Panc1 (cell line): ENCODE data around the gene ADAR. TPM values are rescaled to one million over a fixed set of nuclear protein-coding genes. Genes with fewer than 3 reads are reported as not detected.
"Not testable (repeated sequence)": the region's sequence is repeated elsewhere in the genome, so short reads cannot be mapped to it uniquely, and the experiment has no call there.

Experiments used
- ATAC-seq: fragments of 200-7000 bp; cut with Tn5 transposase; 2 replicates; pipeline ENCODE4 v1.9.1; 2020; ENCODE audit warnings: mild to moderate bottlenecking, moderate library complexity
- BruUV-seq: library from RNA; stranded (reverse); fragments of 400-500 nt; replicated peaks from 2 replicates; lab custom pipeline; 2021; lab: Mats Ljungman, UMichigan
- CTCF ChIA-PET: fragments of 300-600 bp; sonication (Branson Sonifier 250); formaldehyde crosslinking; loops from one replicate; lab custom pipeline; 2022; ENCODE audit warnings: antibody characterized with exemption; lab: Charles Lee
- POLR2A ChIA-PET: fragments of 300-600 bp; sonication (Branson Sonifier 250); formaldehyde crosslinking; loops from one replicate; lab custom pipeline; 2022; ENCODE audit warnings: antibody characterized with exemption; lab: Charles Lee
- DNase-seq: peaks from one replicate; pipeline ENCODE4 v3.0.0-alpha.2; 2010; ENCODE audit warnings: low read depth, low spot score
- H3K27ac ChIP-seq: 2 replicates; pipeline ENCODE4 v1.5.1; 2011; ENCODE audit warnings: mild to moderate bottlenecking, low read length, inconsistent platforms
- H3K27me3 ChIP-seq: fragments of 200-500 bp; sonication (Bioruptor generic); 2 replicates; pipeline ENCODE4 v1.6.0; 2014; ENCODE audit warnings: low read length, inconsistent platforms; ENCODE audit not compliant: control insufficient read depth, insufficient read depth
- H3K36me3 ChIP-seq: fragments of 200-500 bp; sonication (Bioruptor generic); 2 replicates; pipeline ENCODE4 v1.5.1; 2014; ENCODE audit warnings: inconsistent platforms, mild to moderate bottlenecking, low read length, moderate library complexity; ENCODE audit not compliant: control insufficient read depth, insufficient read depth
- H3K4me1 ChIP-seq: 2 replicates; pipeline ENCODE4 v1.5.1; 2011; ENCODE audit warnings: inconsistent platforms, mild to moderate bottlenecking, low read length, moderate library complexity; ENCODE audit not compliant: control insufficient read depth, insufficient read depth
- H3K4me3 ChIP-seq, 2 experiments: 2 replicates each; pipeline ENCODE4 v1.5.1; 2011 to 2012; ENCODE audit warnings: low read depth in 2 of 2, low read length in 2 of 2, mild to moderate bottlenecking in 2 of 2, inconsistent platforms in 1 of 2, moderate library complexity in 1 of 2
- H3K9me3 ChIP-seq: fragments of 200-500 bp; sonication (Bioruptor generic); 2 replicates; pipeline ENCODE4 v1.5.1; 2014; ENCODE audit warnings: low read depth, mild to moderate bottlenecking, inconsistent platforms, low read length, moderate library complexity; ENCODE audit not compliant: control insufficient read depth, insufficient read depth
- POLR2AphosphoS5 ChIP-seq: IDR thresholded peaks from 2 replicates; pipeline ENCODE4 v1.6.1; 2012; ENCODE audit warnings: mild to moderate bottlenecking, low read depth, low read length, moderate library complexity
- SIN3A ChIP-seq: IDR thresholded peaks from 2 replicates; pipeline ENCODE4 v1.6.1; 2012; ENCODE audit warnings: low read depth, mild to moderate bottlenecking, low read length, moderate library complexity, borderline replicate concordance; ENCODE audit not compliant: insufficient read depth
- TCF7L2 ChIP-seq: IDR thresholded peaks from 2 replicates; pipeline ENCODE4 v1.6.1; 2011; ENCODE audit warnings: mild to moderate bottlenecking, low read depth, low read length, inconsistent platforms
- in situ Hi-C: cut with HindIII; loops from 2 replicates; pipeline ENCODE4 v1.10.0; 2016; ENCODE audit warnings: low sequenced_read_pairs, low pct_unique_long_range_greater_than_20kb
- intact Hi-C: fragments of 100-400 bp; cut with micrococcal nuclease; formaldehyde crosslinking; loops from one replicate; pipeline ENCODE4 v1.10.0; 2022; ENCODE audit not compliant: unreplicated experiment
- total RNA-seq: library from RNA; stranded (reverse); gene quantifications from one replicate; pipeline ENCODE4 v1.2.1, GENCODE V29; 2021; ENCODE audit not compliant: unreplicated experiment
- TF ChIP-seq, protein P1 (sequence below), 2 experiments: IDR thresholded peaks; 2 replicates each; pipeline ENCODE4 v1.6.1; 2011 to 2012; ENCODE audit warnings: low read depth in 2 of 2, control low read depth in 1 of 2, low read length in 1 of 2, mild to moderate bottlenecking in 1 of 2, moderate library complexity in 1 of 2; ENCODE audit not compliant: insufficient read depth in 1 of 2
- TF ChIP-seq, protein P2 (sequence below): fragments of 450-650 bp; IDR thresholded peaks from 2 replicates; pipeline ENCODE4 v1.5.1; 2017; ENCODE audit warnings: mild to moderate bottlenecking

The ADAR gene
- total RNA-seq, 1 experiment from 2014 or later, result 136 TPM

DNA sequence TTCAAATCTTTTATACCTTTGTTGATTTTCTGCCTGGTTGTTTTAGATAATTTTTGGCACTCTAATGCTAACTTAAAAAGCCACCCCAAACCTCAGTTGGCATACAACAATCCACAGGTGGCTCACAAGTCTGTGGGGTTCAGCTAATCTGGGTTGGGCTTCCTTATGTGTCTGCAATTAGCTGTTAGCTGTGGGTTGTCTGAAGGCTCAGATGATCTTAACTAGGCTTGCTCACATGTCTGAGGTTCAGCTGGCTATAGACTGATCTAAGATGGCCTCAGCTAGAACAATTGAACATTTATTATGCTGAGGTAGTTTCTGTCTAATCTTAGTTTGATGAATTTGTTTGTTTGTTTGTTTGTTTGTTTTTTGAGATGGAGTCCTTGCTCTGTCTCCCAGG, 44.9 kb upstream of the ADAR start:
- H3K4me1 ChIP-seq, result no peaks in the 10 kb centered on the region
- H3K27ac ChIP-seq, result no peak overlapping the region
- CTCF ChIA-PET, result no interaction called here
- no TSS peak for BruUV-seq
- DNase-seq (no peak), ATAC-seq (no peak)
- POLR2A ChIA-PET, result no interaction called here
- H3K9me3 ChIP-seq, result no peaks in the 10 kb centered on the region
- H3K36me3 ChIP-seq, result no peaks in the 10 kb centered on the region
- intact Hi-C loops (no loop called here), in situ Hi-C loops (no loop called here)
- TF ChIP-seq TCF7L2 (no peak), SIN3A (no peak), POLR2AphosphoS5 (no peak)
- TF ChIP-seq, protein P1, sequence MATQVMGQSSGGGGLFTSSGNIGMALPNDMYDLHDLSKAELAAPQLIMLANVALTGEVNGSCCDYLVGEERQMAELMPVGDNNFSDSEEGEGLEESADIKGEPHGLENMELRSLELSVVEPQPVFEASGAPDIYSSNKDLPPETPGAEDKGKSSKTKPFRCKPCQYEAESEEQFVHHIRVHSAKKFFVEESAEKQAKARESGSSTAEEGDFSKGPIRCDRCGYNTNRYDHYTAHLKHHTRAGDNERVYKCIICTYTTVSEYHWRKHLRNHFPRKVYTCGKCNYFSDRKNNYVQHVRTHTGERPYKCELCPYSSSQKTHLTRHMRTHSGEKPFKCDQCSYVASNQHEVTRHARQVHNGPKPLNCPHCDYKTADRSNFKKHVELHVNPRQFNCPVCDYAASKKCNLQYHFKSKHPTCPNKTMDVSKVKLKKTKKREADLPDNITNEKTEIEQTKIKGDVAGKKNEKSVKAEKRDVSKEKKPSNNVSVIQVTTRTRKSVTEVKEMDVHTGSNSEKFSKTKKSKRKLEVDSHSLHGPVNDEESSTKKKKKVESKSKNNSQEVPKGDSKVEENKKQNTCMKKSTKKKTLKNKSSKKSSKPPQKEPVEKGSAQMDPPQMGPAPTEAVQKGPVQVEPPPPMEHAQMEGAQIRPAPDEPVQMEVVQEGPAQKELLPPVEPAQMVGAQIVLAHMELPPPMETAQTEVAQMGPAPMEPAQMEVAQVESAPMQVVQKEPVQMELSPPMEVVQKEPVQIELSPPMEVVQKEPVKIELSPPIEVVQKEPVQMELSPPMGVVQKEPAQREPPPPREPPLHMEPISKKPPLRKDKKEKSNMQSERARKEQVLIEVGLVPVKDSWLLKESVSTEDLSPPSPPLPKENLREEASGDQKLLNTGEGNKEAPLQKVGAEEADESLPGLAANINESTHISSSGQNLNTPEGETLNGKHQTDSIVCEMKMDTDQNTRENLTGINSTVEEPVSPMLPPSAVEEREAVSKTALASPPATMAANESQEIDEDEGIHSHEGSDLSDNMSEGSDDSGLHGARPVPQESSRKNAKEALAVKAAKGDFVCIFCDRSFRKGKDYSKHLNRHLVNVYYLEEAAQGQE (IDR thresholded peaks at IDR 0.05; ENCODE audit: insufficient read depth in 1 of 2, low read depth in 2 of 2, low read length in 1 of 2), result no peak
- TF ChIP-seq, protein P2, sequence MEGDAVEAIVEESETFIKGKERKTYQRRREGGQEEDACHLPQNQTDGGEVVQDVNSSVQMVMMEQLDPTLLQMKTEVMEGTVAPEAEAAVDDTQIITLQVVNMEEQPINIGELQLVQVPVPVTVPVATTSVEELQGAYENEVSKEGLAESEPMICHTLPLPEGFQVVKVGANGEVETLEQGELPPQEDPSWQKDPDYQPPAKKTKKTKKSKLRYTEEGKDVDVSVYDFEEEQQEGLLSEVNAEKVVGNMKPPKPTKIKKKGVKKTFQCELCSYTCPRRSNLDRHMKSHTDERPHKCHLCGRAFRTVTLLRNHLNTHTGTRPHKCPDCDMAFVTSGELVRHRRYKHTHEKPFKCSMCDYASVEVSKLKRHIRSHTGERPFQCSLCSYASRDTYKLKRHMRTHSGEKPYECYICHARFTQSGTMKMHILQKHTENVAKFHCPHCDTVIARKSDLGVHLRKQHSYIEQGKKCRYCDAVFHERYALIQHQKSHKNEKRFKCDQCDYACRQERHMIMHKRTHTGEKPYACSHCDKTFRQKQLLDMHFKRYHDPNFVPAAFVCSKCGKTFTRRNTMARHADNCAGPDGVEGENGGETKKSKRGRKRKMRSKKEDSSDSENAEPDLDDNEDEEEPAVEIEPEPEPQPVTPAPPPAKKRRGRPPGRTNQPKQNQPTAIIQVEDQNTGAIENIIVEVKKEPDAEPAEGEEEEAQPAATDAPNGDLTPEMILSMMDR, result no peak
- H3K4me3 ChIP-seq, result no peak overlapping the region
- H3K27me3 ChIP-seq, result peaks cover 22% of the 10 kb centered on the region

DNA sequence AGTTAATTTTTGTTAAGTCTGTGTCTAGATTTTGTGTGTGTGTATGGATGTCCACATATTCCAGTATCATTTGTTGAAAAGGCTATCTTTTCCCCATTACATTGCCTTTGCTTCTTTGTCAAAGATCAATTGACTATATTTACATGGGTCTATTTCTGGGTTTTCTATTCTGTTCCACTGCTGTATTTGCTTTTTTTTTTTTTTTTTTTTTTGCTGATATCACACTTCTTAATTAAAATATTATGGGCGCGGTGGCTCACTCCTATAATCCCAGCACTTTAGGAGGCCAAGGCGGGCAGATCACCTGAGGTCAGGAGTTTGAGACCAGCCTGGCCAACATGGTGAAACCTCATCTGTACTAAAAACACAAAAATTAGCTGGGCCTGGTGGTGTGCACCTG, 36.7 kb upstream of the ADAR start:
- ChIA-PET CTCF (interaction anchor here (0.7 to 0.8 kb wide), 2 partner anchors 162 to 238 kb away, joined by 5 to 6 read pairs; no protein-coding TSS in a partner anchor), POLR2A (interaction anchor here (0.6 kb wide), 1 partner anchor 19 kb away, joined by 3 read pairs; no protein-coding TSS in a partner anchor)
- in situ Hi-C loops, DNase-seq, H3K4me1 ChIP-seq, BruUV-seq, ATAC-seq, H3K36me3 ChIP-seq, intact Hi-C loops, H3K4me3 ChIP-seq, H3K27me3 ChIP-seq, H3K27ac ChIP-seq, H3K9me3 ChIP-seq: not testable (repeated sequence)

DNA sequence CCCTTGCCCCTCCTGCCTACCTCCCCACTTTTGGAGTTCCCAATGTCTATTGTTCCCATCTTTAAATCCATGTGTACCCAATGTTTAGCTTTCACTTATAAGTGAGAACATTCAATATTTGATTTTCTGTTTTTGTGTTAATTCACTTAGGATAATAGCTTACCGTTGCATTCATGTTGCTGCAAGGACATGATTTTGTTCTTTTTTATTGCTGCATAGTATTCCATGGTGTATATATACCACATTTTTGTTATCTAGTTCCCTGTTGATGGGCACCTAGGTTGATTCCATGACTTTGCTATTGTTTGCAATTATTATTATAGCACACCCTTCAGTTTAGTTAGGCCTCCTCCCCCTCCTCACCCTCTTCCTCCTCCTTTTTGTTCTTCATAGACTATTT, 33.5 kb upstream of the ADAR start:
- Histone ChIP-seq H3K4me3 (no peak overlapping the region), H3K4me1 (no peaks in the 10 kb centered on the region), H3K27ac (no peak overlapping the region), H3K9me3 (peaks cover 5% of the 10 kb centered on the region; the same call in 1 of the 2 replicates), H3K27me3 (no peaks in the 10 kb centered on the region), H3K36me3 (no peaks in the 10 kb centered on the region)
- no peak for DNase-seq
- in situ Hi-C loops, result no loop called here
- no peak for TF ChIP-seq SIN3A
- TF ChIP-seq, protein P2, result no peak
- TF ChIP-seq, protein P1 (IDR thresholded peaks at IDR 0.05; ENCODE audit: insufficient read depth in 1 of 2, low read depth in 2 of 2, low read length in 1 of 2), result no peak
- no peak for TF ChIP-seq POLR2AphosphoS5
- no peak for TF ChIP-seq TCF7L2
- no TSS peak for BruUV-seq
- ChIA-PET POLR2A (no interaction called here), CTCF (no interaction called here)
- ATAC-seq, result no peak
- intact Hi-C loops, result no loop called here
